GM23248 (cell line): ENCODE results near the gene LGALS13.

Experiments used
- EZH2 ChIP-seq: fragments of 200-600 bp; sonication (generic); IDR thresholded peaks from 2 replicates; pipeline ENCODE4 v1.6.1; 2018; ENCODE audit warnings: antibody characterized with exemption, mild to moderate bottlenecking; ENCODE audit not compliant: insufficient read depth, poor library complexity, severe bottlenecking
- EZH2phosphoT487 ChIP-seq: fragments of 200-600 bp; sonication (generic); IDR thresholded peaks from 2 replicates; pipeline ENCODE4 v1.6.1; 2018; ENCODE audit warnings: antibody characterized with exemption, moderate library complexity, mild to moderate bottlenecking, low read depth; ENCODE audit not compliant: insufficient read depth

- TF ChIP-seq EZH2: no peak
- TF ChIP-seq EZH2phosphoT487: no peak
Measured at GRCh38 chr19:39631178-39631577, 28.9 kb downstream of the LGALS13 start.
